A549 (cell line): ENCODE data around the gene NPY1R. TPM values are rescaled to one million over a fixed set of nuclear protein-coding genes. Genes with fewer than 3 reads are reported as not detected.

Experiments
- ATAC-seq, 2 experiments: fragments of 200-7000 bp in 1 of 2; fragments of >200 bp in 1 of 2; cut with Nextera tagmentation in 1 of 2; cut with Tn5 transposase in 1 of 2; 3 replicates each; pipeline versions ENCODE4 v1.8.0 to v1.9.1; 2018 to 2020; ENCODE audit warnings: mild to moderate bottlenecking in 1 of 2, moderate library complexity in 1 of 2
- CTCF ChIA-PET: fragments of 300-600 bp; sonication (Branson Sonifier 250); formaldehyde crosslinking; extraction: SDS; loops from one replicate; lab custom pipeline; 2021; ENCODE audit warnings: antibody characterized with exemption, inconsistent platforms; lab: Yijun Ruan, JAX
- POLR2A ChIA-PET: fragments of 350-600 bp; formaldehyde crosslinking; extraction: SDS; loops from one replicate; lab custom pipeline; 2021; ENCODE audit warnings: antibody characterized with exemption, inconsistent platforms; lab: Yijun Ruan, JAX
- DNase-seq, 2 experiments: peaks; one replicate each; pipeline versions ENCODE4 v3.0.0 to v3.0.0-alpha.2; 2011 to 2016; ENCODE audit warnings: low read depth in 1 of 2, low spot score in 1 of 2
- FAIRE-seq: peaks from 2 replicates; lab custom pipeline; 2011; peaks lifted over from hg19 to GRCh38; lab: Jason Lieb, UNC
- H3K27ac ChIP-seq, 2 experiments: fragments of >200 bp; sonication (Bioruptor Twin); formaldehyde crosslinking; 3 replicates each; pipeline ENCODE4 v1.5.1; 2016 to 2017
- H3K4me1 ChIP-seq: fragments of >200 bp; sonication (Bioruptor Twin); formaldehyde crosslinking; 3 replicates; pipeline ENCODE4 v1.6.1; 2016
- H3K4me2 ChIP-seq: fragments of >200 bp; sonication (Bioruptor Twin); formaldehyde crosslinking; 3 replicates; pipeline ENCODE4 v1.6.1; 2016
- H3K4me3 ChIP-seq: fragments of >200 bp; sonication (Bioruptor Twin); formaldehyde crosslinking; 3 replicates; pipeline ENCODE4 v1.5.1; 2016
- H3K9me3 ChIP-seq: fragments of >200 bp; sonication (Bioruptor Twin); formaldehyde crosslinking; 3 replicates; pipeline ENCODE4 v1.6.1; 2016
- ATOH8 ChIP-seq: fragments of 250-450 bp; sonication (Bioruptor Pico); IDR thresholded peaks from 2 replicates; pipeline ENCODE4 v1.5.0; 2020; ENCODE audit warnings: low read depth, mild to moderate bottlenecking, moderate library complexity
- BHLHE40 ChIP-seq: IDR thresholded peaks from 2 replicates; pipeline ENCODE4 v1.6.1; 2012; ENCODE audit warnings: low read depth, low read length, inconsistent platforms
- CHD4 ChIP-seq: fragments of 200-600 bp; sonication (generic); IDR thresholded peaks from 2 replicates; pipeline ENCODE4 v1.6.1; 2016; ENCODE audit warnings: antibody characterized with exemption, mild to moderate bottlenecking, borderline replicate concordance
- EHF ChIP-seq: fragments of 250-450 bp; sonication (Bioruptor Pico); IDR thresholded peaks from 2 replicates; pipeline ENCODE4 v1.5.0; 2020; ENCODE audit warnings: mild to moderate bottlenecking
- FOSB ChIP-seq: fragments of 250-450 bp; sonication (Bioruptor Pico); IDR thresholded peaks from 2 replicates; pipeline ENCODE4 v1.5.0; 2020; ENCODE audit warnings: mild to moderate bottlenecking, moderate library complexity
- FOSL2 ChIP-seq, 2 experiments: fragments of 450-650 bp in 1 of 2; fragments of >200 bp in 1 of 2; sonication (Bioruptor Twin) in 1 of 2; formaldehyde crosslinking; IDR thresholded peaks; 2 replicates each; pipeline versions ENCODE4 v1.5.0 to v1.6.1; 2016 to 2020; ENCODE audit warnings: mild to moderate bottlenecking in 1 of 2, moderate library complexity in 1 of 2
- FOXS1 ChIP-seq: fragments of 250-450 bp; sonication (Bioruptor Pico); IDR thresholded peaks from 2 replicates; pipeline ENCODE4 v1.5.0; 2020; ENCODE audit warnings: mild to moderate bottlenecking, moderate library complexity
- HMGXB4 ChIP-seq: fragments of 250-450 bp; sonication (Bioruptor Pico); IDR thresholded peaks from 2 replicates; pipeline ENCODE4 v1.5.0; 2021; ENCODE audit warnings: mild to moderate bottlenecking, moderate library complexity, borderline replicate concordance
- HOXA7 ChIP-seq: fragments of 250-450 bp; sonication (Bioruptor Pico); IDR thresholded peaks from 2 replicates; pipeline ENCODE4 v1.5.0; 2020; ENCODE audit warnings: mild to moderate bottlenecking, moderate library complexity
- HOXB5 ChIP-seq: fragments of 250-450 bp; sonication (Bioruptor Pico); IDR thresholded peaks from 2 replicates; pipeline ENCODE4 v1.5.0; 2020; ENCODE audit warnings: mild to moderate bottlenecking, moderate library complexity
- JUNB ChIP-seq: fragments of >200 bp; sonication (Bioruptor Twin); formaldehyde crosslinking; IDR thresholded peaks from 2 replicates; pipeline ENCODE4 v1.6.1; 2016
- KDM1A ChIP-seq: fragments of 200-600 bp; sonication (generic); IDR thresholded peaks from 2 replicates; pipeline ENCODE4 v1.6.1; 2016; ENCODE audit warnings: low read depth, mild to moderate bottlenecking
- KDM5A ChIP-seq: fragments of 200-600 bp; sonication (generic); IDR thresholded peaks from 2 replicates; pipeline ENCODE4 v1.6.1; 2016; ENCODE audit warnings: antibody characterized with exemption, mild to moderate bottlenecking
- MAX ChIP-seq: IDR thresholded peaks from 2 replicates; pipeline ENCODE4 v1.6.1; 2012
- MAZ ChIP-seq: fragments of 150-350 bp; IDR thresholded peaks from 2 replicates; pipeline ENCODE4 v1.6.1; 2014; ENCODE audit warnings: antibody characterized with exemption, low read depth, low read length, borderline replicate concordance
- MYC ChIP-seq: IDR thresholded peaks from 2 replicates; pipeline ENCODE4 v1.6.1; 2012; ENCODE audit warnings: mild to moderate bottlenecking, inconsistent platforms, low read length, improper control_type of control experiment, borderline replicate concordance
- NR3C1 ChIP-seq: fragments of >200 bp; sonication (Bioruptor Twin); formaldehyde crosslinking; IDR thresholded peaks from 3 replicates; pipeline ENCODE4 v1.6.1; 2017
- PHF8 ChIP-seq: fragments of 200-600 bp; sonication (generic); IDR thresholded peaks from 2 replicates; pipeline ENCODE4 v1.6.1; 2016; ENCODE audit warnings: low read depth, mild to moderate bottlenecking, antibody characterized with exemption, moderate library complexity, borderline replicate concordance
- POLR2A ChIP-seq: IDR thresholded peaks from 2 replicates; pipeline ENCODE4 v1.6.1; 2012; ENCODE audit warnings: mild to moderate bottlenecking, low read length
- RAD21 ChIP-seq, 2 experiments: fragments of >200 bp in 1 of 2; sonication (Bioruptor Twin) in 1 of 2; formaldehyde crosslinking in 1 of 2; IDR thresholded peaks in 1 of 2; conservative IDR thresholded peaks in 1 of 2; 2 replicates in 1 of 2; 3 replicates in 1 of 2; pipeline ENCODE4 v1.6.1; 2012 to 2018; ENCODE audit warnings: inconsistent platforms in 1 of 2
- REST ChIP-seq: fragments of 200-600 bp; sonication (generic); IDR thresholded peaks from 2 replicates; pipeline ENCODE4 v1.6.1; 2016; ENCODE audit warnings: antibody characterized with exemption, mild to moderate bottlenecking, moderate library complexity
- RFX5 ChIP-seq: fragments of 450-650 bp; IDR thresholded peaks from 2 replicates; pipeline ENCODE4 v1.7.1; 2014; ENCODE audit warnings: antibody characterized with exemption, mild to moderate bottlenecking, moderate library complexity
- SMC3 ChIP-seq: fragments of >200 bp; sonication (Bioruptor Twin); formaldehyde crosslinking; IDR thresholded peaks from 3 replicates; pipeline ENCODE4 v1.6.1; 2018; ENCODE audit warnings: inconsistent platforms
- TFCP2L1 ChIP-seq: fragments of 250-450 bp; sonication (Bioruptor Pico); IDR thresholded peaks from 2 replicates; pipeline ENCODE4 v1.5.0; 2021; ENCODE audit warnings: mild to moderate bottlenecking
- ZC3H11A ChIP-seq: fragments of 450-650 bp; IDR thresholded peaks from 2 replicates; pipeline ENCODE4 v1.6.1; 2014; ENCODE audit warnings: antibody characterized with exemption, mild to moderate bottlenecking
- ZSCAN20 ChIP-seq: fragments of 250-450 bp; sonication (Bioruptor Pico); IDR thresholded peaks from 2 replicates; pipeline ENCODE4 v1.8.0; 2022; ENCODE audit warnings: mild to moderate bottlenecking, moderate library complexity
- WGBS: methylation state at CpG from one replicate; pipeline ENCODE4 v1.1.6; 2017; ENCODE audit errors: missing lambda C conversion rate; 5-methylcytosine and 5-hydroxymethylcytosine counted together
- polyA plus RNA-seq, 4 experiments: library from polyadenylated mRNA; depleted of rRNA in 3 of 4; stranded (reverse); fragments of >200 nt; fragmentation: RNase III in 1 of 4; extraction: RNeasy Plus Mini Kit Qiagen cat#74134 plus additional on column Dnase treatment in 1 of 4; gene quantifications; 2 replicates in 3 of 4; 3 replicates in 1 of 4; pipeline ENCODE4 v1.2.3, GENCODE V29; 2011 to 2017

The NPY1R gene
- polyA plus RNA-seq, 2 of the 4 experiments (the other 2 are of a cell fraction): 0.14 to 0.23 TPM

GRCh38 chr4:163378661-163379060, 46.3 kb upstream of the NPY1R start:
- no peak for TF ChIP-seq TFCP2L1 (CRISPR knock-in tag)
- no peak for TF ChIP-seq NR3C1
- TF ChIP-seq ZSCAN20: no peak
- TF ChIP-seq FOXS1: no peak
- TF ChIP-seq FOSL2 (IDR thresholded peaks at IDR 0.05): no peak
- no peak for TF ChIP-seq FOSL2 (CRISPR knock-in tag; IDR thresholded peaks at IDR 0.05)
- no peak for TF ChIP-seq PHF8
- TF ChIP-seq RFX5: no peak
- TF ChIP-seq SMC3: no peak
- no peak for TF ChIP-seq MAZ
- TF ChIP-seq JUNB: no peak
- no peak for TF ChIP-seq KDM5A
- no peak for TF ChIP-seq POLR2A
- TF ChIP-seq REST: no peak
- no peak for TF ChIP-seq HOXB5 (CRISPR knock-in tag)
- no peak for TF ChIP-seq MYC
- no peak for TF ChIP-seq BHLHE40
- Histone ChIP-seq H3K4me1 (0 out of 3 replicates have a peak, but pooled peaks cover 11% of the 10 kb centered on the region), H3K9me3 (no peaks in the 10 kb centered on the region), H3K27ac (no peak overlapping the region), H3K4me3 (no peak overlapping the region), H3K4me2 (peak overlapping the region; percentile 36; the same call in 2 of the 3 replicates)
- DNase-seq: no peak
- ATAC-seq: no peak
- ChIA-PET CTCF (no interaction called here), POLR2A (no interaction called here)
- no peak for FAIRE-seq

- TF ChIP-seq JUNB: no peak
- no peak for TF ChIP-seq KDM5A
- no peak for TF ChIP-seq EHF (CRISPR knock-in tag)
- TF ChIP-seq, all 56 proteins: peak for 0
- DNase-seq (no peak), ATAC-seq (no peak), FAIRE-seq (no peak)
- ChIA-PET CTCF (no interaction called here), POLR2A (no interaction called here)
- Histone ChIP-seq H3K9me3 (no peaks in the 10 kb centered on the region), H3K27ac (no peak overlapping the region), H3K4me1 (no peaks in the 10 kb centered on the region), H3K4me3 (no peak overlapping the region), H3K4me2 (no peak overlapping the region)
- 85% methylated on average over 5 of the region's 5 CpGs for WGBS
These were observed 39.6 kb upstream of the NPY1R start for GRCh38 chr4:163372029-163372428.

- DNase-seq: no peak
- no peak overlapping the region for H3K4me2 ChIP-seq
- ATAC-seq: no peak
- no peaks in the 10 kb centered on the region for H3K9me3 ChIP-seq
- CTCF ChIA-PET: no interaction called here
- FAIRE-seq: no peak
- no peak overlapping the region for H3K27ac ChIP-seq
- no peak overlapping the region for H3K4me3 ChIP-seq
- TF ChIP-seq HOXA7 (CRISPR knock-in tag): no peak
- no peak for TF ChIP-seq RAD21 (conservative IDR thresholded peaks at IDR 0.05 in 1 of 2, IDR thresholded peaks at IDR 0.05 in 1 of 2)
- TF ChIP-seq ATOH8 (CRISPR knock-in tag): no peak
- TF ChIP-seq MAX: no peak
- no peak for TF ChIP-seq EHF (CRISPR knock-in tag)
- TF ChIP-seq FOSB (CRISPR knock-in tag): no peak
- no peak for TF ChIP-seq CHD4
- no peak for TF ChIP-seq BHLHE40
- TF ChIP-seq HMGXB4 (CRISPR knock-in tag): no peak
- TF ChIP-seq NR3C1: no peak
- no peak for TF ChIP-seq KDM1A
- no peak for TF ChIP-seq MYC
- TF ChIP-seq ZC3H11A: no peak
- TF ChIP-seq, all 56 proteins: peak for 0
- no peaks in the 10 kb centered on the region for H3K4me1 ChIP-seq
- POLR2A ChIA-PET: no interaction called here
- 8% methylated on average over 3 of the region's 3 CpGs for WGBS
These were observed 35.3 kb upstream of the NPY1R start for GRCh38 chr4:163367651-163368050.
